Activated T-helper 17 cell treated with anti-CD3 and anti-CD28 coated beads, Interleukin-2, amount 50 U/mL, for 72 hours (primary cell): Measurements from ENCODE around the gene CDKN2AIP. TPM values are rescaled to one million over a fixed set of nuclear protein-coding genes. Genes with fewer than 3 reads are reported as not detected.
"Not testable (repeated sequence)": the region's sequence is repeated elsewhere in the genome, so short reads cannot be mapped to it uniquely, and the experiment has no call there.

Experiments
- ATAC-seq: fragments of 150-1000 bp; cut with Tn5 transposase; replicated peaks from 2 replicates; pipeline ENCODE4 v1.10.0; 2021; ENCODE audit warnings: mild to moderate bottlenecking, moderate library complexity
- H3K27ac Mint-ChIP-seq: one replicate; pipeline ENCODE4 v1.8.0; 2022; ENCODE audit warnings: mixed read lengths
- H3K27me3 Mint-ChIP-seq: one replicate; pipeline ENCODE4 v1.8.0; 2022; ENCODE audit warnings: mixed read lengths
- H3K36me3 Mint-ChIP-seq: one replicate; pipeline ENCODE4 v1.8.0; 2022; ENCODE audit warnings: low read depth, mild to moderate bottlenecking, mixed read lengths
- H3K4me1 Mint-ChIP-seq: one replicate; pipeline ENCODE4 v1.8.0; 2022; ENCODE audit warnings: mixed read lengths
- H3K4me3 Mint-ChIP-seq: one replicate; pipeline ENCODE4 v1.8.0; 2022; ENCODE audit warnings: mild to moderate bottlenecking, mixed read lengths
- H3K9me3 Mint-ChIP-seq: one replicate; pipeline ENCODE4 v1.8.0; 2022; ENCODE audit warnings: mixed read lengths
- total RNA-seq, 2 donors: library from RNA; stranded (reverse); gene quantifications; one replicate each; pipeline ENCODE4 v1.2.3, GENCODE V29; 2022

Gene CDKN2AIP
- total RNA-seq, 2 donors from 2014 or later: 16.3 to 32.2 TPM

DNA sequence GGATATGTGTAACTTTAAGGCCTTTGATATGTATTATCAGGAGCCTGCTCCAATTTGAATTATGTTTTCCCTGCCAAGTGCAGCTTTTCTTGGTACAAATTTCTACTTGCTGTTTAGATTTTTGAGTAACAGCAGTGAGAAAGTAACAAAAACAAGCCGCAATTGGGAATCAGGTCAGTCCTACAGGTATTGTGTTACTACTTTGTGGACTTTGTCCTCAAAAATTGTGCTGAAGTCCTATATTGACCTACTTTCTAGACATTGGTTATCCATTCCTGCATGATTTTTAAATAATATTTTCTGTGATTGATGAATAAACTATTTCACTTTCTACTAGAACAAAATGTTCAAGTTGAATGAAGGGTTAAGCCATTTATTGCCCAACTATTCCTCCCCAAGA lies 5.7 kb downstream of the CDKN2AIP start:
- H3K4me1 Mint-ChIP-seq: peaks cover 22% of the 10 kb centered on the region
- no peak overlapping the region for H3K4me3 Mint-ChIP-seq
- no peak for ATAC-seq
- no peaks in the 10 kb centered on the region for H3K27me3 Mint-ChIP-seq
- H3K9me3 Mint-ChIP-seq: no peaks in the 10 kb centered on the region
- H3K27ac Mint-ChIP-seq: no peak overlapping the region
- peaks cover 84% of the 10 kb centered on the region for H3K36me3 Mint-ChIP-seq

DNA sequence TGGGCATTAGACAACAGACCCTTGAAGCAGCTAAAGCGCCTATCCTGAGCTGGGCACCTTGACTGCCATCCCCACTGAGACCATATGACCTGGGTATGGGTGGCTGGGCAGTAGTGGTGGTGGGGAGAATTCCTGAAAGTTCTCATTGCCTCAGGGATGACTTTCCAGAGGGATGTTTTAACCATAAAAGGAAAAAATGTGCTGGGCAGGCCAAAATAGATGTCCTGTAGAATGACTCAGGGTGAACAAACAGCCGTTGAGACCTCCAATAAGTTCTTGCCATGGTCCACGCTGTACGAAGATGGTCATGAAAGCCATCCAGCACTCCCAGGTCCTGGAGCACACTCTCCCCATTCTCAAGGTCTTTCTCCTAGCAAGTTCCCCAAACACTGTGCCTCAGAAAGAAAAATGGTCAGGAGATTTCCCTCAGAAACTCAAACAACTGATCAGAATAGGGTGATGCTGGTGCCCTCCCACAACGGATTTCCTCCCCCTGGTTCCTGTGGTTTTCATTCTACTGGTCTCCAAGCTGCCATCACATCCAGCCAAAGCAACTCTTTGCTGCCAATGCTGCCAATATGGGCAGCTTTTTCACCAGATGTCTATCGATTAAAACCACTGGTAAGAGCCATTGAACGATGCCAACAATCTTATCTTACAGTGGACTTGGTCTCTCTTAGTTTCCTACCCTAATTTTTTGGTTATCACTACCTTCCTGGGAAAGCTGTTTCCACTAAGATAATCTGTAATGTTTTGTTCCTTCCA lies 11.2 kb downstream of the CDKN2AIP start:
- Mint-ChIP-seq H3K27ac (no peak overlapping the region), H3K4me3 (no peak overlapping the region), H3K9me3 (no peaks in the 10 kb centered on the region), H3K4me1 (no peaks in the 10 kb centered on the region), H3K36me3 (peaks cover 29% of the 10 kb centered on the region), H3K27me3 (no peaks in the 10 kb centered on the region)
- no peak for ATAC-seq

DNA sequence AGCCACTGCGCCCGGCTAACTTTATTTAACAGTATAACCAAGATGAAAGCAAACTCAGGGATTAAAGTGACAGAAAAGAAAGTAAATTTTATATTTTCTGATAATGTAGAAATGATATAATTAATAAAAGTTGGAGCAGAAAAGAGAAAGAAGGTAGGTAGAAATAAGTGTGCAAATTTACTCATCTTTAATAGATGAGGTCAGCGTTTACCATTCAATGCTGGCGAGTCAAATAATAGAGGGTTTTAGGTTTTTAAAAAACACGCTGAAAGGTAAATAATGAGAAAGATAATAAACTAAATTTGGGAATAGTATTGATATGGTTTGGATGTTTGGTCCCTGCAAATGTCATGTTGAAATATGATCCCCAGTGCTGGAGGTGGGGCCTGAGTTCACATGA lies 13.6 kb downstream of the CDKN2AIP start:
- Mint-ChIP-seq H3K9me3 (no peaks in the 10 kb centered on the region), H3K36me3 (peaks cover 5% of the 10 kb centered on the region), H3K27me3 (no peaks in the 10 kb centered on the region), H3K4me1 (no peaks in the 10 kb centered on the region), H3K4me3 (no peak overlapping the region), H3K27ac (no peak overlapping the region)
- no peak for ATAC-seq

DNA sequence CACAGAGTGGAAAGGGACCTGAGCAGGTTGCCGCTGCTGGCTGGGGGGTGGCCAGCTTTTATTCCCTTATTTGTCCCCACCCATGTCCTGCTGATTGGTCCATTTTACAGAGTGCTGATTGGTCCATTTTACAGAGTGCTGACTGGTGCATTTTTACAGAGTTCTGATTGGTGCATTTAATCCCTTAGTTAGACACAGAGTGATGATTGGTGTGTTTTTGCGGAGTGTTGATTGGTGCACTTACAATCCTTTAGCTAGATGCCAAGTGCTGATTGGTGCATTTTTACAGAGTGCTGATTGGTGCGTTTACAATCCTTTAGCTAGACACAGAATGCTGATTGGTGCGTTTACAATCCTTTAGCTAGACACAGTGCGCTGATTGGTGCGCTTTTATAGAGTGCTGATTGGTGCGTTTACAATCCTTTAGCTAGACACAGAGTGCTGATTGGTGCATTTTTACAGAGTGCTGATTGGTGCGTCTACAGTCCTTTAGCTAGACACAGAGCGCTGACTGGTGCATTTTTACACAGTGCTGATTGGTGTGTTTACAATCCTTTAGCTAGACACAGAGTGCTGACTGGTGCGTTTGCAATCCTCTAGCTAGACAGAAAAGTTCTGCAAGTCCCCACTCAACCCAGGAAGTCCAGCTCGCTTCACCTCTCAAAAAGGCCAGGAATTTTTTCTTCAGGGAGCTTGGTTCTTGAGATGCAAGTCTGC lies 19.6 kb downstream of the CDKN2AIP start:
- not testable (repeated sequence) for H3K4me3 Mint-ChIP-seq, H3K36me3 Mint-ChIP-seq, H3K27ac Mint-ChIP-seq, ATAC-seq, H3K4me1 Mint-ChIP-seq, H3K9me3 Mint-ChIP-seq, H3K27me3 Mint-ChIP-seq

DNA sequence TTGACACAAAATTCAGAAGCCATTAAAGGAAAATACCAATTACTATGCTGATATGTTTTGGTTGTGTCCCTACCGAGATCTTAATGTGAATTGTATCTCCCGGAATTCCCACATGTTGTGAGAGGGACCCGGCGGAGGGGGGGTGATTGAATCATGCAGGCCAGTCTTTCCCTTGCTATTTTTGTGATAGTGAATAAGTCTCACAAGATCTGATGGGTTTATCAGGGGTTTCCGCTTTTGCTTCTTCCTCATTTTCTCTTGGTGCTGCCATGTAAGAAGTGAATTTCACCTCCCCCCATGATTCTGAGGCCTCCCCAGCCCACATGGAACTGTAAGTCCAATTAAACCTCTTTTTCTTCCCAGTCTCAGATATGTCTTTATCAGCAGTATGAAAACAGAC lies 21.4 kb downstream of the CDKN2AIP start:
- H3K27ac Mint-ChIP-seq, H3K36me3 Mint-ChIP-seq, ATAC-seq, H3K9me3 Mint-ChIP-seq, H3K4me1 Mint-ChIP-seq, H3K27me3 Mint-ChIP-seq, H3K4me3 Mint-ChIP-seq: not testable (repeated sequence)

DNA sequence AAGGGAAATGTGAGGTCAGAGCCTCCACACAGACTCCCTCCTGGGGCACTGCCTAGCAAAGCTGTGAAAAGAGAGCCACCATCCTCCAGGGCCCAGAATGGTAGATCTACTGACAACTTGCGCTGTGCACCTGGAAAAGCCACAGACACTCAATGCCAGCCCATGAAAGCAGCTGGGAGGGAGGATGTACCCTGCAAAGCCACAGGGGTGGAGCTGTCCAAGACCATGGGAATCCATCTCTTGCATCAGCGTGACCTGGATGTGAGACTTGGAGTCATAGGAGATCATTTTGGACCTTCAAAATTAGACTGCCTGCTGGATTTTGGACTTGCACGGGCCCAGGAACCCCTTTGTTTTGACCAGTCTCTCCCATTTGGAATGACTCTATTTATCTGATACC lies 22.8 kb downstream of the CDKN2AIP start:
- no peak for ATAC-seq
- no peak overlapping the region for H3K4me3 Mint-ChIP-seq
- H3K9me3 Mint-ChIP-seq: no peaks in the 10 kb centered on the region
- no peaks in the 10 kb centered on the region for H3K4me1 Mint-ChIP-seq
- no peaks in the 10 kb centered on the region for H3K27me3 Mint-ChIP-seq
- no peaks in the 10 kb centered on the region for H3K36me3 Mint-ChIP-seq
- H3K27ac Mint-ChIP-seq: no peak overlapping the region

DNA sequence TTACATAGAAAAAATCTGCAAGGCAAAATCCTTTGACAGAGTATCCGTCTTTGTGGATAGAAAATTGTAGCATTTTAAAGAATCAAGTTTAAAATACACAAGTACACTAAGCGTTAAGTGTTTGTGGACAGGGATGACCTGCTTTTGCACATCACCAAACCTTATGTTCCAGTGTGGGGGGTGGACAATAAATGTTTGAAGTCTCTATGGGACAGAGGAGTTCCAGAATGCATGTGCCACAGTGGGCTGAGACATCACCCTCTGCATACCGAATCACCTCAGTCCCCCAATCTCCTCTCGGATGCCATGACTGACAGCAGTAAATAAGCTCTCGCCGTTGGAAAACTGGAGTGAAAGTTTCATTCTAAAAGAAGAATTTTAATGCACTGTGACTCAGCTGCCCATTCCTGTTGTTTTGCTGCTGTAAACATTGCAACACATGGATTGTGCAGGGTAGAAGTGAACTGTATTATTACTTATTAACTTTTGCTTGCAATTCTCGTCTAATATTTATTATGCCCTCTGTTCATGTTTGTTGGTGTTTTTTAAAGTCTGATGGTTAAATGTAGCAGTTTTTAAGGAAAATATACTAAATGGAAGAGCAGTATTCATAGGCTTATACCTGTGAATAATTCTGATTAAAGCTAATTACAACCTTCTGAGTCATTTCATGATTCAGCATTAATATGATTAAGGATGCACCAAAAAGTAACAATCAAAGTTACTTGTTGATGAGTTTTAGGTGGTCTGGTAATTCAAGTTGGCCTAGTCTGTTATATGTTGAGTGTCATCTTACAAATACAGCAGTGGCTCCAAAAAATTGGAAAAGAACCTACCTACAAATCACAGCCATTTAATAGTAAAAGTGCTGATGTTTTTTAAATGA lies 24.0 kb downstream of the CDKN2AIP start:
- Mint-ChIP-seq H3K4me3 (no peak overlapping the region), H3K27ac (no peak overlapping the region)

DNA sequence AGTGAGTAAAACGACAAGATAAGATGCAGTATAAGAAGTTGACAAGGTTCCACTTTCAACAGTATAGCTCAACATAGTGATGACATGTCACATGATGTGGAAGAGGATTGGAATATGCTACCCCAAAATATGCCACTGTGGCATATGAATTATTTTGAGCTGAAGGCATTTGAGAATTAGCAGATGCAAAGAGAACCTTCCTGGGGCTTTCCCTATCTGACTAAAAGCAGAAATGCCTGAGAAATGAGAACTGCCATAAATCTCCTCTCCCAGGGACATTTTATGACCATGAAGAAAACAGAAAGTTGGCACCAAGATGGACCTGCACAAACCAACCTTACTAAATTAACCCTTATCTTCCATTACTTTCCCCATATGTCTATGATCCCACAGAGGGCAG lies 24.8 kb downstream of the CDKN2AIP start:
- Mint-ChIP-seq H3K27ac (no peak overlapping the region), H3K27me3 (no peaks in the 10 kb centered on the region), H3K36me3 (no peaks in the 10 kb centered on the region), H3K9me3 (no peaks in the 10 kb centered on the region), H3K4me1 (no peaks in the 10 kb centered on the region), H3K4me3 (no peak overlapping the region)
- no peak for ATAC-seq

More for the DNA sequence above, 24.0 kb downstream of the CDKN2AIP start:
- Mint-ChIP-seq H3K4me1 (no peaks in the 10 kb centered on the region), H3K27me3 (no peaks in the 10 kb centered on the region), H3K9me3 (no peaks in the 10 kb centered on the region), H3K36me3 (no peaks in the 10 kb centered on the region)
- no peak for ATAC-seq

DNA sequence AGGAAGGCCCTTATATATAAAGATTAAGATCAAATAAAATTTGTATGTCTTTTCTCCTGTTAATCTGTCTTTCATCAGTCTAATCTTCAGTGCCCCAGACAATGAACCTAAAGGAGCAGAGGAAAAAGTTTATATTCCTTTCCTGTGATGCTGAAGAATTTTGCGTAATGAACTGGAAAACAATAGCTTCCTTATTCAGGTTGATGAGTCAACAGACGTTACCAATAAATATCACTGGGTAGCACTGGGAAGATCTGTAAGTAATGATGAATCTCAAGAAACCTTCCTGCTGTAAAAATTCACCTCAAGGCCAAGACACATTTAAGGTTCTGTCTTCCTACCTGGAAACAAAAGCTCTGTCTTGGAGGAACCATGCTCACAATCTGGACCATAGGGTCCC lies 25.5 kb downstream of the CDKN2AIP start:
- ATAC-seq: no peak
- no peak overlapping the region for H3K27ac Mint-ChIP-seq
- H3K36me3 Mint-ChIP-seq: no peaks in the 10 kb centered on the region
- no peaks in the 10 kb centered on the region for H3K27me3 Mint-ChIP-seq
- no peaks in the 10 kb centered on the region for H3K9me3 Mint-ChIP-seq
- H3K4me3 Mint-ChIP-seq: no peak overlapping the region
- no peaks in the 10 kb centered on the region for H3K4me1 Mint-ChIP-seq

DNA sequence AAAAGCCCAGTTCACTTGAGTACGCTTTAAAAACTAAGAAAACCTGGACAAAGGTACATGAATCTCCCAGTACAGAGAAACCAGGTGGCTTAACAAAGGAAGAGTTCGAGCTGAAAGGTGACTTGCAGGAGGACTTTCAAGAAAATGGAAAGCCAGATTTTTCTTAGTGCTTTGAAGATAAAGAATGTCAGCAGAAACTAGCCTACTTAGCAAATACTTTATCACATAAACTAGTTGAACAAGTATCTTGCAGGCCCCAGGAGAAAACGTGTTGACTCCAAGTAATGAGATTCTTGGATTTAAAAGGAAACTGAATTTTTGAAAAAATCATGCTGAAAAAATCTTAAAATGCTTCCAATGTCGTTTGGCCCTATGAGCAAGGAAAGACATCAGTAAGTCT lies 26.4 kb downstream of the CDKN2AIP start:
- Mint-ChIP-seq H3K4me1 (no peaks in the 10 kb centered on the region), H3K9me3 (no peaks in the 10 kb centered on the region), H3K4me3 (no peak overlapping the region), H3K27ac (no peak overlapping the region), H3K27me3 (no peaks in the 10 kb centered on the region), H3K36me3 (no peaks in the 10 kb centered on the region)
- no peak for ATAC-seq

DNA sequence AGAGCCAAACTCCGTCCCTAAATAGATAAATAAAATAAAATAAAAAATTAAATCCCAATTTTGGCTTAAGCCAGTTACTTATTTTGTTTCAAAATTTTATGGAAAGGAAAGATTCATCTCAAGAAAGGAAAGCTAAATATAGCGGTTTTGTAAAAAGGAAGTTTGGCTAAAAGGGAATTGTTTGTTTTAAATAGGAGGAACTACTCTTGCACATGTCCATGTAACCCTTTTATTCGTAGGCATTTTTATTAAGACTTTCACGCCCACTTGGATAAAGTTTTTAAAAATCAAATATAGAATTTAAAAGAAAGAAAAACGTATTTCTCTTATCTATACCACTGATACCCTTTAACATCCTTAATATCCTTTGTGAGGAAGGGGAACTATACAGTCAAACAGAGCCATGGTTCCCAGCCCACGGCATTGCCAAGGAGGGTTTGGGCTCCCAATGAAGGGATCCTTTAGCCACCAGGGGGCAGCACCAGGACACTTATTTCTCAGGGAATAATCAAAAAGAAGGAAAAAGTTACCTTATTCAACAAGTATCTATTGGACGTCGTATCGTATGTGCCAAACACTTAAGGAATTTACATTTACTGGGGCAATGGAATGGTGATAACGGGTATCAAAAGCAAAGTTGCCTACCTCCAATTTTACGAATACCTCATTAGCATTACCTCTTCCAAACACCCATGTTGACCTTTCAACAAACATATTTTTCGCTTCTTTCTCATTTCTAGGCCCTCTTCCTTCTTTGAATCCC lies 27.7 kb downstream of the CDKN2AIP start:
- peaks cover 3% of the 10 kb centered on the region for H3K27me3 Mint-ChIP-seq
- H3K9me3 Mint-ChIP-seq: no peaks in the 10 kb centered on the region
- H3K36me3 Mint-ChIP-seq: no peaks in the 10 kb centered on the region
- H3K4me1 Mint-ChIP-seq: no peaks in the 10 kb centered on the region
- peak; percentile 71 for ATAC-seq
- no peak overlapping the region for H3K4me3 Mint-ChIP-seq
- H3K27ac Mint-ChIP-seq: no peak overlapping the region

DNA sequence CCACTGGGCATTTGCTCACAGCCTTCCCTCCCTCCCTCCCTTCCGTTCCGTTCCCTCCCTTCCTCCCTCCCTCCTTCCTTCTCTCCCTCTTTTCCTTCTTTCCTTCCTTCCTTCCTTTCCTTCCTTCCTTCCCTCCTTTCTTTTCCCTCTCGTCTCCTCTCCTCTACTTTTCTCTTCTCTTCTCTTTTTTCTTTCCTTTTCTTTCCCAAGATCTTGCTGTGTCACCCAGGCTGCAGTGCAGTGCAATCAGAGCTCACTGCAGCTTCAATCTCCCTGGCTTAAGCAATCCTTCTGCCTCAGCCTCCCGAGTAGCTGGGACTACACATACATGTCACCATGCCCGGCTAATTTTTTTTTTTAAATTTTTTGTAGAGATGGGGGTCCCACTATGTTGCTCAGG lies 33.7 kb downstream of the CDKN2AIP start:
- no peak overlapping the region for H3K27ac Mint-ChIP-seq
- no peaks in the 10 kb centered on the region for H3K9me3 Mint-ChIP-seq
- no peaks in the 10 kb centered on the region for H3K4me1 Mint-ChIP-seq
- no peaks in the 10 kb centered on the region for H3K36me3 Mint-ChIP-seq
- H3K4me3 Mint-ChIP-seq: no peak overlapping the region
- H3K27me3 Mint-ChIP-seq: peaks cover 3% of the 10 kb centered on the region
- ATAC-seq: no peak

DNA sequence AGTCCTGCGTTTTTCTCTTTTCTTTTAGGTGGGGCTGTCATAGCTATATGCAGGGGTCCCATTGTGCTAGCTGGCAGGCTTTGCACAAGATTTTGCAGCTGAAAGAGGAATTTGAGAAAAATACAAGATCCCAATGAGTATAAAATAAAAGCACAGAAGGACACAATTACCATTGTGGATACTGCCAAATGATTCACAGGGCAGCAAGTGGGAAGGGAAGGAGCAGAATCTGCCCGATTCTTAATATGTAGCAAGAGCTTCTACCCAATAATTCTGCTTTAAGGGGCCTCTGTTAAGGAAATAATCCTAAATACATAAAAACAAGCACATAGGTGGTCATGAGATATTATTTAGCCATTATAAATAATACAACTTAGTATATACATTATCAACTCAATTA lies 34.5 kb downstream of the CDKN2AIP start:
- Mint-ChIP-seq H3K4me3 (no peak overlapping the region), H3K9me3 (no peaks in the 10 kb centered on the region), H3K36me3 (no peaks in the 10 kb centered on the region), H3K27ac (no peak overlapping the region), H3K4me1 (no peaks in the 10 kb centered on the region), H3K27me3 (peaks cover 3% of the 10 kb centered on the region)
- no peak for ATAC-seq

DNA sequence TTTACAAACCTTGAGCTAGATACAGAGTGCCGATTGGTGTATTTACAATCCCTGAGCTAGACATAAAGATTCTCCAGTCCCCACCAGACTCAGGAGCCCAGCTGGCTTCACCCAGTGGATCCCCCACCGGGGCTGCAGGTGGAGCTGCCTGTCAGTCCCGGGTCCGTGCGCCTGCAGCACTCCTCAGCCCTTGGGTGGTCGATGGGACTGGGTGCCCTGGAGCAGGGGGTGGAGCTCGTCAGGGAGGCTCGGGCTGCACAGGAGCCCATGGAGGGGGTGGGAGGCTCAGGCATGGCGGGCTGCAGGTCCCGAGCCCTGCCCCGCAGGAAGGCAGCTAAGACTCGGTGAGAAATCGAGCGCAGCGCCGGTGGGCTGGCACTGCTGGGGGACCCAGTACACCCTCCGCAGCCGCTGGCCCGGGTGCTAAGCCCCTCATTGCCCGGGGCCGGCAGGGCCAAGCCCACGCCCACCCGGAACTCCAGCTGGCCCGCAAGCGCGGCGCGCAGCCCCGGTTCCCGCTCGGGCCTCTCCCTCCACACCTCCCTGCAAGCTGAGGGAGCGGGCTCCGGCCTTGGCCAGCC lies 38.2 kb downstream of the CDKN2AIP start:
- H3K4me1 Mint-ChIP-seq, H3K36me3 Mint-ChIP-seq, H3K27ac Mint-ChIP-seq, H3K9me3 Mint-ChIP-seq, H3K27me3 Mint-ChIP-seq, ATAC-seq, H3K4me3 Mint-ChIP-seq: not testable (repeated sequence)
